DMS153 treated with DMSO at 0.1 percent for 48 hours (cell line): ENCODE measurements around the gene NPHP4.

Experiments
- DNase-seq: peaks from one replicate; lab custom pipeline; 2025; ENCODE audit not compliant: unreplicated experiment; lab: John Stamatoyannopoulos, UW

The NPHP4 gene

GRCh38 chr1:5837976-5838653, 154.1 kb downstream of the NPHP4 start:
- DNase-seq, result no peak

- DNase-seq, result no peak
Observed at GRCh38 chr1:5836776-5837440, 155.3 kb downstream of the NPHP4 start.

GRCh38 chr1:5835179-5835562, 157.1 kb downstream of the NPHP4 start:
- DNase-seq, result no peak

GRCh38 chr1:5834477-5835178, 157.6 kb downstream of the NPHP4 start:
- DNase-seq, result no peak

GRCh38 chr1:5833911-5834310, 158.3 kb downstream of the NPHP4 start:
- no peak for DNase-seq

- no peak for DNase-seq
Observed at GRCh38 chr1:5832916-5833895, 159.0 kb downstream of the NPHP4 start.

GRCh38 chr1:5831600-5832335, 160.5 kb downstream of the NPHP4 start:
- DNase-seq, result no peak

- no peak for DNase-seq
Observed at GRCh38 chr1:5830771-5831599, 161.2 kb downstream of the NPHP4 start.

- DNase-seq, result no peak
Observed at GRCh38 chr1:5829414-5829813, 162.8 kb downstream of the NPHP4 start.

- DNase-seq, result no peak
Observed at GRCh38 chr1:5828308-5828935, 163.8 kb downstream of the NPHP4 start.

GRCh38 chr1:5827516-5827915, 164.7 kb downstream of the NPHP4 start:
- no peak for DNase-seq

- no peak for DNase-seq
Observed at GRCh38 chr1:5826601-5827000, 165.6 kb downstream of the NPHP4 start.

- DNase-seq, result no peak
Observed at GRCh38 chr1:5822726-5823125, 169.5 kb downstream of the NPHP4 start.

GRCh38 chr1:5822266-5822665, 170.0 kb downstream of the NPHP4 start:
- DNase-seq, result no peak

GRCh38 chr1:5821540-5822176, 170.6 kb downstream of the NPHP4 start:
- DNase-seq, result no peak

- no peak for DNase-seq
Observed at GRCh38 chr1:5820026-5820421, 172.2 kb downstream of the NPHP4 start.

GRCh38 chr1:5819391-5820025, 172.7 kb downstream of the NPHP4 start:
- no peak for DNase-seq

- DNase-seq, result no peak
Observed at GRCh38 chr1:5818755-5819154, 173.5 kb downstream of the NPHP4 start.
